Measurements from ENCODE around the gene DAGLA. TPM values are rescaled to one million over a fixed set of nuclear protein-coding genes. Genes with fewer than 3 reads are reported as not detected.

The DAGLA gene
- total RNA-seq, 6 donors from 2014 or later: 3.0 to 11.0 (median 8.0) TPM

GRCh38 chr11:61688365-61689163 is 8.4 kb downstream of the DAGLA start:
- peaks cover 0 to 11% (median 2%) of the 10 kb centered on the region in 4 donors for H3K27me3 ChIP-seq
- no peaks in the 10 kb centered on the region for H3K9me3 ChIP-seq
- H3K4me3 ChIP-seq: peak overlapping the region in 2 of 4 donors; percentile 8
- no peaks in the 10 kb centered on the region for H3K36me3 ChIP-seq
- TF ChIP-seq EP300 (IDR thresholded peaks at IDR 0.05): no peak
- no peak for TF ChIP-seq CTCF (IDR thresholded peaks at IDR 0.05)
- TF ChIP-seq POLR2A (IDR thresholded peaks at IDR 0.05): no peak
- TF ChIP-seq POLR2AphosphoS5 (IDR thresholded peaks at IDR 0.05): peak in 1 of 2 donors; percentile 24
- WGBS, 2 donors: 42 to 74% methylated on average over 5 to 19 of the region's 19 CpGs
- peaks cover 6 to 25% (median 16%) of the 10 kb centered on the region in 4 donors for H3K4me1 ChIP-seq
- peak overlapping the region; percentile 41 to 84 (median 68) for H3K27ac ChIP-seq
- ATAC-seq (ENCODE audit: low FRiP score in 2 of 2) (peak; percentile 41 to 93), DNase-seq (peak; percentile 66 to 70)

- Histone ChIP-seq H3K27me3 (peaks cover 0 to 9% (median 2%) of the 10 kb centered on the region in 4 donors), H3K9me3 (no peaks in the 10 kb centered on the region), H3K36me3 (no peaks in the 10 kb centered on the region), H3K27ac (peak overlapping the region in 3 of 4 donors; percentile 62 to 84 (median 75)), H3K4me3 (peak overlapping the region in 1 of 4 donors; percentile 8), H3K4me1 (peaks cover 6 to 20% (median 13%) of the 10 kb centered on the region in 4 donors)
- WGBS, 2 donors: 63 to 72% methylated on average over 3 of the region's 3 CpGs
- TF ChIP-seq EP300 (IDR thresholded peaks at IDR 0.05) (no peak), POLR2AphosphoS5 (IDR thresholded peaks at IDR 0.05) (no peak), CTCF (IDR thresholded peaks at IDR 0.05) (no peak), POLR2A (IDR thresholded peaks at IDR 0.05) (no peak)
- DNase-seq (no peak), ATAC-seq (ENCODE audit: low FRiP score in 2 of 2) (no peak)
Observed at GRCh38 chr11:61689164-61689496, 8.9 kb downstream of the DAGLA start.

DNA sequence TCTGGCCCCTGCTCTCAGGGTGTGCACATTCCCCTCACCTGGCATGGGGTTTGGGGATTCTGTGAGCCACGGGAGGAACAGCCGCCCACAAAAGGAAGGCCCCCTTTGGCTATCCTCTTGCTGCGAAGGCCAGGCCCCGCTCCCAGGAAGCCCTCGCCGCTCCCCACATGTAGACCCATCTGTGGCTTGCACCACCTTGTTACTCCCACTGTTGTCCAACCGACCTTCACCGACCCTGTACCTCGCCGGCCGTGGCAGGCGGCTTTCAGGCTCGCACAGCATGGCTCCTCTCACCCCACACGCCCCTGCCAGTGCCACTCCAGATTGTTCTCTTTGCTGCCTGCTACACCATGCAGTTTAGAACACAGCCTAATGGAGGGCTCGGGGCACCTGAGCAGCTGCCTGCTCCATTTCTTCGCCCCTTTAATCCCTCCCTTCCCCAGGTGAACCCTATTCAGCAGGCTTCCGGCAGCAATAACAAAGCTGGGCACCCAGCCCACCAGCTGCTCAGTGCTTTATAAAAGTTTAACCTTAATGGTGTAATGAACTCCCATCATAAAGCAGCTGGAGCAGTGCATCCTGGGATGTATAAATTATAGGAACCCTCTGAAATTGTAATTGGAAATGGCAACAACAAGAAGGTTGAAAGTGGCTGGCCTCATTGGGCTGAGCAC is 10.7 kb downstream of the DAGLA start:
- DNase-seq (peak in 1 of 2 donors; percentile 72), ATAC-seq (ENCODE audit: low FRiP score in 2 of 2) (no peak)
- Histone ChIP-seq H3K4me3 (no peak overlapping the region), H3K4me1 (peaks cover 18 to 30% (median 22%) of the 10 kb centered on the region in 4 donors), H3K36me3 (no peaks in the 10 kb centered on the region), H3K9me3 (no peaks in the 10 kb centered on the region), H3K27me3 (peaks cover 0 to 5% (median 0%) of the 10 kb centered on the region in 4 donors), H3K27ac (no peak overlapping the region)
- 90 to 93% methylated on average over 14 to 16 of the region's 17 CpGs for WGBS, 2 donors
- TF ChIP-seq CTCF (IDR thresholded peaks at IDR 0.05): no peak
- no peak for TF ChIP-seq EP300 (IDR thresholded peaks at IDR 0.05)

GRCh38 chr11:61691380-61692156 is 11.4 kb downstream of the DAGLA start:
- ATAC-seq (ENCODE audit: low FRiP score in 2 of 2) (no peak), DNase-seq (no peak)
- peaks cover 0 to 3% (median 0%) of the 10 kb centered on the region in 4 donors for H3K27me3 ChIP-seq
- H3K4me1 ChIP-seq: peaks cover 26 to 37% (median 29%) of the 10 kb centered on the region in 4 donors
- no peaks in the 10 kb centered on the region for H3K36me3 ChIP-seq
- no peak overlapping the region for H3K27ac ChIP-seq
- H3K9me3 ChIP-seq: no peaks in the 10 kb centered on the region
- WGBS, 2 donors: 68 to 72% methylated on average over 3 to 10 of the region's 12 CpGs
- H3K4me3 ChIP-seq: no peak overlapping the region
- no peak for TF ChIP-seq CTCF (IDR thresholded peaks at IDR 0.05)
- TF ChIP-seq POLR2A (IDR thresholded peaks at IDR 0.05): no peak
- TF ChIP-seq EP300 (IDR thresholded peaks at IDR 0.05): no peak
- no peak for TF ChIP-seq POLR2AphosphoS5 (IDR thresholded peaks at IDR 0.05)
